HepG2 (cell line): ENCODE results near the gene RNASE13. TPM values are rescaled to one million over a fixed set of nuclear protein-coding genes. Genes with fewer than 3 reads are reported as not detected.

ENCODE experiments used
- ATAC-seq: fragments of 200-7000 bp; cut with Tn5 transposase; 3 replicates; pipeline ENCODE4 v1.9.1; 2020; ENCODE audit warnings: mild to moderate bottlenecking, moderate library complexity
- BruUV-seq: library from RNA; stranded (reverse); fragments of 400-500 nt; replicated peaks from 2 replicates; lab custom pipeline; 2021; lab: Mats Ljungman, UMichigan
- CTCF ChIA-PET: fragments of 300-600 bp; formaldehyde crosslinking; extraction: SDS; loops from one replicate; lab custom pipeline; 2021; ENCODE audit warnings: low total read pairs, inconsistent platforms, low intra/inter-chr PET ratio; lab: Yijun Ruan, JAX
- POLR2A ChIA-PET: fragments of 350-600 bp; sonication (Branson Sonifier 250); formaldehyde crosslinking; loops from one replicate; lab custom pipeline; 2020; ENCODE audit warnings: antibody characterized with exemption, inconsistent platforms; lab: Yijun Ruan, JAX
- DNase-seq: peaks from one replicate; pipeline ENCODE4 v3.0.0-alpha.2; 2015; ENCODE audit warnings: low spot score
- FAIRE-seq: peaks from 3 replicates; lab custom pipeline; 2011; peaks lifted over from hg19 to GRCh38; lab: Jason Lieb, UNC
- H2AFZ ChIP-seq: one replicate; pipeline ENCODE4 v1.6.1; 2011; ENCODE audit warnings: low read length, inconsistent platforms
- H3K27ac ChIP-seq: fragments of 300-600 bp; 3 replicates; pipeline ENCODE4 v1.8.0; 2011; ENCODE audit warnings: mixed run types, mild to moderate bottlenecking, mixed read lengths, low read length, inconsistent platforms; ENCODE audit not compliant: insufficient read depth; ENCODE audit errors: extremely low read length
- H3K27me3 ChIP-seq, 2 experiments: fragments of 200-600 bp in 1 of 2; 2 replicates in 1 of 2; 3 replicates in 1 of 2; pipeline versions ENCODE4 v1.6.0 to v1.8.0; 2011; ENCODE audit warnings: low read length in 2 of 2, mild to moderate bottlenecking in 2 of 2, moderate library complexity in 2 of 2, inconsistent platforms in 1 of 2; ENCODE audit not compliant: insufficient read depth in 2 of 2, control insufficient read depth in 1 of 2
- H3K36me3 ChIP-seq, 2 experiments: fragments of 200-600 bp in 1 of 2; replicated peaks in 1 of 2; 2 replicates in 1 of 2; 3 replicates in 1 of 2; pipeline versions ENCODE4 v1.5.1 to v1.8.0; 2011; ENCODE audit warnings: low read length in 2 of 2, inconsistent platforms in 1 of 2; ENCODE audit not compliant: insufficient read depth in 2 of 2, control insufficient read depth in 1 of 2
- H3K4me1 ChIP-seq: 2 replicates; pipeline ENCODE4 v1.5.1; 2012; ENCODE audit warnings: low read length, inconsistent platforms; ENCODE audit not compliant: insufficient read depth
- H3K4me2 ChIP-seq: 2 replicates; pipeline ENCODE4 v1.6.0; 2011; ENCODE audit warnings: low read depth, low read length, inconsistent platforms
- H3K4me3 ChIP-seq, 3 experiments: fragments of 200-600 bp in 1 of 3; sonication (generic), shearing (Covaris generic) in 1 of 3; replicated peaks in 1 of 3; 2 replicates each; pipeline ENCODE4 v1.5.1; 2011 to 2016; ENCODE audit warnings: low read length in 3 of 3, inconsistent platforms in 2 of 3, low read depth in 2 of 3, mild to moderate bottlenecking in 2 of 3, control low read depth in 1 of 3, mixed read lengths in 1 of 3; ENCODE audit not compliant: insufficient read depth in 1 of 3
- H3K79me2 ChIP-seq: one replicate; pipeline ENCODE4 v1.6.1; 2011; ENCODE audit warnings: low read length, inconsistent platforms; ENCODE audit not compliant: insufficient read depth
- H3K9ac ChIP-seq: 2 replicates; pipeline ENCODE4 v1.6.0; 2011; ENCODE audit warnings: mild to moderate bottlenecking, low read depth, low read length, inconsistent platforms; ENCODE audit not compliant: insufficient read depth
- H3K9me3 ChIP-seq: 2 replicates; pipeline ENCODE4 v1.5.1; 2012; ENCODE audit warnings: mild to moderate bottlenecking, low read length
- H4K20me1 ChIP-seq: 2 replicates; pipeline ENCODE4 v1.6.0; 2011; ENCODE audit warnings: inconsistent platforms, mild to moderate bottlenecking, low read length, moderate library complexity; ENCODE audit not compliant: insufficient read depth
- HDAC2 ChIP-seq: sonication (generic); formaldehyde crosslinking; IDR thresholded peaks from 2 replicates; pipeline ENCODE4 v1.4.0; 2020; ENCODE audit warnings: missing genetic modification reagents
- TCF12 ChIP-seq, 2 experiments: fragments of 450-650 bp in 1 of 2; sonication (generic) in 1 of 2; formaldehyde crosslinking in 1 of 2; IDR thresholded peaks; 2 replicates each; pipeline versions ENCODE4 v1.6.1 to v1.8.0; 2017 to 2022; ENCODE audit warnings: antibody characterized with exemption in 1 of 2, mild to moderate bottlenecking in 1 of 2, missing genetic modification reagents in 1 of 2, moderate library complexity in 1 of 2
- WGBS: methylation state at CpG from one replicate; pipeline ENCODE4 v1.1.6; 2017; ENCODE audit warnings: low lambda C conversion rate; 5-methylcytosine and 5-hydroxymethylcytosine counted together
- in situ Hi-C: cut with HindIII; loops from 2 replicates; pipeline ENCODE4 v1.10.0; 2017; ENCODE audit warnings: low pct_unique_long_range_greater_than_20kb; ENCODE audit not compliant: extremely low pct_ligation_motif_present
- intact Hi-C: fragments of 100-400 bp; cut with micrococcal nuclease; formaldehyde crosslinking; loops from one replicate; pipeline ENCODE4 v1.10.0; 2022; ENCODE audit not compliant: unreplicated experiment
- polyA plus RNA-seq, 8 experiments: library from polyadenylated mRNA; depleted of rRNA in 3 of 8; stranded (reverse) in 7 of 8; unstranded in 1 of 8; fragments of >200 nt; fragmentation: Illumina TruSeq in 4 of 8; extraction: Trizol in 4 of 8; gene quantifications; 2 replicates each; pipeline versions ENCODE4 v1.2.1 to v1.2.3, GENCODE V29; 2011 to 2016; ENCODE audit warnings: low read depth in 4 of 8, missing spikeins in 1 of 8, mixed read lengths in 1 of 8; ENCODE audit not compliant: insufficient read depth in 1 of 8
- total RNA-seq, 5 experiments: library from RNA; depleted of rRNA; stranded (reverse); fragments of >200 nt; fragmentation: Illumina TruSeq; extraction: Trizol; gene quantifications; 2 replicates each; pipeline ENCODE4 v1.2.3, GENCODE V29; 2016; ENCODE audit warnings: low read depth in 1 of 5
- TF ChIP-seq, protein P1 (sequence below): sonication (generic); formaldehyde crosslinking; IDR thresholded peaks from 2 replicates; pipeline ENCODE4 v1.5.0; 2020; ENCODE audit warnings: mild to moderate bottlenecking, missing genetic modification reagents, borderline replicate concordance

Gene RNASE13
- total and polyA plus RNA-seq, 2 of the 13 experiments (the other 11 are each of a cell fraction or from before 2014, with no cell fraction given), result 1.0 TPM; not detected in 1

GRCh38 chr14:21072031-21072473, 37.4 kb upstream of the RNASE13 start:
- Histone ChIP-seq H3K79me2 (peaks cover 6% of the 10 kb centered on the region), H3K4me1 (peaks cover 48% of the 10 kb centered on the region), H3K9ac (peak overlapping the region; percentile 80)
- TSS peak; percentile 33 for BruUV-seq
- no peak for TF ChIP-seq HDAC2 (CRISPR knock-in tag)
- no peak for TF ChIP-seq TCF12 (IDR thresholded peaks at IDR 0.05)
- 0 out of 2 replicates have a peak, but pooled peaks have one; percentile 22 for TF ChIP-seq TCF12 (CRISPR knock-in tag; IDR thresholded peaks at IDR 0.05)
- TF ChIP-seq, protein P1, sequence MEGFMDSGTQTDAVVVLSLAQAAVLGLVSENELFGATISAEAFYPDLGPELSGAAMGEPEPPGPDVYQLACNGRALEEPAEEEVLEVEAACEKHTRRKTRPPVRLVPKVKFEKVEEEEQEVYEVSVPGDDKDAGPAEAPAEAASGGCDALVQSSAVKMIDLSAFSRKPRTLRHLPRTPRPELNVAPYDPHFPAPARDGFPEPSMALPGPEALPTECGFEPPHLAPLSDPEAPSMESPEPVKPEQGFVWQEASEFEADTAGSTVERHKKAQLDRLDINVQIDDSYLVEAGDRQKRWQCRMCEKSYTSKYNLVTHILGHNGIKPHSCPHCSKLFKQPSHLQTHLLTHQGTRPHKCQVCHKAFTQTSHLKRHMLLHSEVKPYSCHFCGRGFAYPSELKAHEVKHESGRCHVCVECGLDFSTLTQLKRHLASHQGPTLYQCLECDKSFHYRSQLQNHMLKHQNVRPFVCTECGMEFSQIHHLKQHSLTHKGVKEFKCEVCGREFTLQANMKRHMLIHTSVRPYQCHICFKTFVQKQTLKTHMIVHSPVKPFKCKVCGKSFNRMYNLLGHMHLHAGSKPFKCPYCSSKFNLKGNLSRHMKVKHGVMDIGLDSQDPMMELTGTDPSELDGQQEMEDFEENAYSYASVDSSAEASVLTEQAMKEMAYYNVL (CRISPR knock-in tag), result 0 out of 2 replicates have a peak, but pooled peaks have one; percentile 35
- TF ChIP-seq, all 625 proteins: peak for 2
- FAIRE-seq (no peak), ATAC-seq (no peak), DNase-seq (no peak)
- intact Hi-C loops, result no loop called here
- no peak overlapping the region for H3K27ac ChIP-seq
- H3K9me3 ChIP-seq, result no peaks in the 10 kb centered on the region
- no peaks in the 10 kb centered on the region for H4K20me1 ChIP-seq
- peaks cover 17 to 29% of the 10 kb centered on the region in 2 experiments for H3K36me3 ChIP-seq
- H3K4me2 ChIP-seq, result peak overlapping the region; percentile 87
- peak overlapping the region; percentile 86 to 90 (median 87) for H3K4me3 ChIP-seq
- WGBS, result 80% methylated on average over 4 of the region's 4 CpGs
- no peak overlapping the region for H2AFZ ChIP-seq
- ChIA-PET POLR2A (interaction anchor here (0.6 to 6.7 kb wide), 17 partner anchors 8 to 391 kb away, joined by 3 to 141 read pairs (median 37); partner anchors contain the start of genes NDRG2, RNASE8, TMEM253 and ZNF219), CTCF (interaction anchor here (5.8 to 7.5 kb wide), 3 partner anchors 18 to 57 kb away, joined by 35 to 135 read pairs (median 38); no protein-coding TSS in a partner anchor)
- in situ Hi-C loops, result no loop called here
- H3K27me3 ChIP-seq, result peaks cover 0 to 7% of the 10 kb centered on the region in 2 experiments; a peak in 1 of 5 replicates
